Parathyroid adenoma (tissue), 2 donors: ENCODE measurements around the gene HBA1.
A peak's percentile ranks its signal among the peaks of the same experiment; 100 is the strongest.

ENCODE experiments used
- H2AFZ ChIP-seq: fragments of 300-600 bp; sonication (generic); one replicate; pipeline ENCODE4 v1.7.0; 2017; ENCODE audit warnings: antibody characterized with exemption, mild to moderate bottlenecking
- H3K27ac ChIP-seq: fragments of 300-600 bp; sonication (generic); one replicate; pipeline ENCODE4 v1.7.0; 2017
- H3K27me3 ChIP-seq: fragments of 300-600 bp; sonication (generic); one replicate; pipeline ENCODE4 v1.7.0; 2017; ENCODE audit warnings: low read length; ENCODE audit not compliant: control insufficient read depth, insufficient read depth
- H3K36me3 ChIP-seq: fragments of 300-600 bp; sonication (generic); one replicate; pipeline ENCODE4 v1.7.0; 2017; ENCODE audit warnings: low read length; ENCODE audit not compliant: control insufficient read depth, insufficient read depth
- H3K4me1 ChIP-seq: fragments of 300-600 bp; sonication (generic); one replicate; pipeline ENCODE4 v1.7.0; 2017; ENCODE audit warnings: control low read depth
- H3K4me2 ChIP-seq: fragments of 300-600 bp; sonication (generic); one replicate; pipeline ENCODE4 v1.7.0; 2017; ENCODE audit warnings: low read length
- H3K4me3 ChIP-seq: fragments of 300-600 bp; sonication (generic); one replicate; pipeline ENCODE4 v1.7.0; 2017; ENCODE audit warnings: low read depth, low read length
- H3K79me2 ChIP-seq: fragments of 300-600 bp; sonication (generic); one replicate; pipeline ENCODE4 v1.7.0; 2017; ENCODE audit warnings: control low read depth
- H3K9ac ChIP-seq: fragments of 300-600 bp; sonication (generic); one replicate; pipeline ENCODE4 v1.7.0; 2017; ENCODE audit warnings: mild to moderate bottlenecking
- H3K9me3 ChIP-seq: fragments of 300-600 bp; sonication (generic); one replicate; pipeline ENCODE4 v1.7.0; 2017; ENCODE audit warnings: low read length; ENCODE audit not compliant: control insufficient read depth
- CTCF ChIP-seq: fragments of 300-600 bp; sonication (generic); IDR thresholded peaks from one replicate; pipeline ENCODE4 v1.7.0; 2017; ENCODE audit warnings: antibody characterized with exemption, mild to moderate bottlenecking
- donor health status: primary hyperparathyroidism.

The HBA1 gene

GRCh38 chr16:179211-180092 is 3.0 kb downstream of the HBA1 start:
- Histone ChIP-seq H3K4me2 (no peak overlapping the region), H3K9me3 (no peaks in the 10 kb centered on the region), H3K27ac (no peak overlapping the region), H2AFZ (no peak overlapping the region), H3K4me1 (peaks cover 9% of the 10 kb centered on the region), H3K79me2 (no peaks in the 10 kb centered on the region), H3K36me3 (no peaks in the 10 kb centered on the region), H3K4me3 (no peak overlapping the region), H3K9ac (no peak overlapping the region), H3K27me3 (peaks cover 6% of the 10 kb centered on the region)
- TF ChIP-seq CTCF: no peak

GRCh38 chr16:180101-180675 is 3.7 kb downstream of the HBA1 start, which contains the start of gene HBQ1:
TSS of gene HBQ1 (plus strand) at chr16:180459. CDS start at chr16:180487, 28 bp downstream.
- H3K27ac ChIP-seq: no peak within 1 kb of the TSS
- peak within 1 kb of the TSS; percentile 51 for H2AFZ ChIP-seq
- H3K4me3 ChIP-seq: peak within 1 kb of the TSS; percentile 27
- H3K79me2 ChIP-seq: no peaks in the 10 kb centered on the region
- H3K36me3 ChIP-seq: no peaks in the 10 kb centered on the region
- no peaks in the 10 kb centered on the region for H3K9me3 ChIP-seq
- H3K27me3 ChIP-seq: peaks cover 6% of the 10 kb centered on the region
- peaks cover 9% of the 10 kb centered on the region for H3K4me1 ChIP-seq
- H3K9ac ChIP-seq: no peak within 1 kb of the TSS
- no peak for TF ChIP-seq CTCF
- H3K4me2 ChIP-seq: peak within 1 kb of the TSS; percentile 55

GRCh38 chr16:180681-181564 is 4.4 kb downstream of the HBA1 start:
- Histone ChIP-seq H3K27ac (no peak overlapping the region), H3K36me3 (no peaks in the 10 kb centered on the region), H3K27me3 (peaks cover 6% of the 10 kb centered on the region), H3K9ac (no peak overlapping the region), H2AFZ (peak overlapping the region; percentile 51), H3K9me3 (no peaks in the 10 kb centered on the region), H3K79me2 (no peaks in the 10 kb centered on the region), H3K4me2 (peak overlapping the region; percentile 55), H3K4me1 (peaks cover 9% of the 10 kb centered on the region), H3K4me3 (peak overlapping the region; percentile 27)
- TF ChIP-seq CTCF: no peak

- Histone ChIP-seq H3K4me2 (no peak overlapping the region), H3K9ac (no peak overlapping the region), H3K79me2 (no peaks in the 10 kb centered on the region), H3K27me3 (peaks cover 6% of the 10 kb centered on the region), H3K4me1 (peaks cover 9% of the 10 kb centered on the region), H3K36me3 (no peaks in the 10 kb centered on the region), H3K9me3 (no peaks in the 10 kb centered on the region), H3K4me3 (no peak overlapping the region), H3K27ac (no peak overlapping the region), H2AFZ (no peak overlapping the region)
- peak; percentile 94 for TF ChIP-seq CTCF
Measured at GRCh38 chr16:181565-182021, 5.1 kb downstream of the HBA1 start.
